A549 treated with RU486 at 1 μM for 4 hours (cell line): ENCODE measurements around the gene CSTF2. TPM values are rescaled to one million over a fixed set of nuclear protein-coding genes. Genes with fewer than 3 reads are reported as not detected.

Experiments used
- total RNA-seq: library from RNA; stranded (reverse); fragments of 200-300 nt; extraction: Qiagen RNA extraction; gene quantifications from 5 replicates; pipeline ENCODE4 v1.2.3, GENCODE V29; 2022; ENCODE audit warnings: low read depth

The CSTF2 gene
- total RNA-seq, result 31.3 to 35.5 TPM (median 32.4 TPM) in 5 replicates

GRCh38 chrX:100819837-100820666 lies at the start of gene CSTF2:
Gene CSTF2, plus strand, starts transcription at chrX:100820391. Its CDS starts 26 bp downstream, at chrX:100820417.

GRCh38 chrX:100874325-100874724 lies 54.1 kb downstream of the CSTF2 start, which contains the start of gene NOX1:
Gene NOX1, minus strand, starts transcription at chrX:100874359. Its CDS starts 220 bp downstream, at chrX:100874139.

Other genes starting within 250 kb of the CSTF2 start
- gene TNMD, start 235.5 kb upstream of the CSTF2 start, total RNA-seq, result not detected in 5 replicates
- gene TSPAN6, start 183.6 kb upstream of the CSTF2 start, total RNA-seq, result 22.4 to 45.6 TPM (median 40.9 TPM) in 5 replicates
- 2.0 to 3.5 TPM (median 2.9 TPM) in 5 replicates for gene SRPX2, start 176.2 kb upstream of the CSTF2 start, total RNA-seq
- 1.9 to 2.6 TPM (median 2.2 TPM) in 5 replicates for gene SYTL4, start 88.3 kb upstream of the CSTF2 start, total RNA-seq
- 0.07 to 0.12 TPM in 2 of 5 replicates, not detected in the others for gene NOX1, start 54.0 kb downstream of the CSTF2 start, total RNA-seq
- 0.20 to 0.30 TPM (median 0.27 TPM) in 5 replicates for gene XKRX, start 108.5 kb downstream of the CSTF2 start, total RNA-seq
- gene ARL13A, start 149.3 kb downstream of the CSTF2 start, total RNA-seq, result 0.13 to 0.18 TPM (median 0.16 TPM) in 4 of 5 replicates, not detected in the other
- 12.9 to 15.5 TPM (median 15.0 TPM) in 5 replicates for gene TRMT2B, start 231.7 kb downstream of the CSTF2 start, total RNA-seq